ENCODE data around the gene TRAPPC12.

Gene TRAPPC12

DNA sequence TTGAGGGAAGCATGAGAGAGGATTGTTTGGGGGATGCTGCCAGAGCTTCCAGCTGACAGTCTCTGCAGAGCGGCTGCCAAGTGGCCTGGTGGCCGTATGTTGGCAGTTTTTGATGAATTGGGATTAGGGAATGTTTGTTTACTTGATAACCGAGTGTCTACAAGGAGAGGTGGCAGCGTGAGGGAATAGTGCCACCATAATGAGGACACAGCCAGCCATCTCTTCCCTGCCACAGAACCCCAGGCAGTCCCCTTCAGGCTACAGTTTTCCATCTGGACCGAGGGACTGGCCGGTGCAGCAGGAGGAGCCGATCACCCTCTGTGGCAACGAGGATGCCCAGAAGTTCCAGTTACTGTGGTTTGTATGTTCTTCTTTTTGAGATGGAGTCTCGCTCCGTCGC, 55.2 kb downstream of the TRAPPC12 start:
- no peak for DNase-seq (ENCODE audit: extremely low read depth, insufficient read length)
- TF ChIP-seq, protein P1, sequence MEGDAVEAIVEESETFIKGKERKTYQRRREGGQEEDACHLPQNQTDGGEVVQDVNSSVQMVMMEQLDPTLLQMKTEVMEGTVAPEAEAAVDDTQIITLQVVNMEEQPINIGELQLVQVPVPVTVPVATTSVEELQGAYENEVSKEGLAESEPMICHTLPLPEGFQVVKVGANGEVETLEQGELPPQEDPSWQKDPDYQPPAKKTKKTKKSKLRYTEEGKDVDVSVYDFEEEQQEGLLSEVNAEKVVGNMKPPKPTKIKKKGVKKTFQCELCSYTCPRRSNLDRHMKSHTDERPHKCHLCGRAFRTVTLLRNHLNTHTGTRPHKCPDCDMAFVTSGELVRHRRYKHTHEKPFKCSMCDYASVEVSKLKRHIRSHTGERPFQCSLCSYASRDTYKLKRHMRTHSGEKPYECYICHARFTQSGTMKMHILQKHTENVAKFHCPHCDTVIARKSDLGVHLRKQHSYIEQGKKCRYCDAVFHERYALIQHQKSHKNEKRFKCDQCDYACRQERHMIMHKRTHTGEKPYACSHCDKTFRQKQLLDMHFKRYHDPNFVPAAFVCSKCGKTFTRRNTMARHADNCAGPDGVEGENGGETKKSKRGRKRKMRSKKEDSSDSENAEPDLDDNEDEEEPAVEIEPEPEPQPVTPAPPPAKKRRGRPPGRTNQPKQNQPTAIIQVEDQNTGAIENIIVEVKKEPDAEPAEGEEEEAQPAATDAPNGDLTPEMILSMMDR (IDR thresholded peaks at IDR 0.05; ENCODE audit: insufficient read depth, low read length, poor library complexity, severe bottlenecking): no peak
- Histone ChIP-seq H3K4me3 (replicated peaks; ENCODE audit: low read depth, low read length) (no peak overlapping the region), H3K36me3 (ENCODE audit: control insufficient read depth, insufficient read depth, low read length) (peaks cover 7% of the 10 kb centered on the region), H3K27me3 (replicated peaks; ENCODE audit: control insufficient read depth, insufficient read depth, low read length) (no peaks in the 10 kb centered on the region)

DNA sequence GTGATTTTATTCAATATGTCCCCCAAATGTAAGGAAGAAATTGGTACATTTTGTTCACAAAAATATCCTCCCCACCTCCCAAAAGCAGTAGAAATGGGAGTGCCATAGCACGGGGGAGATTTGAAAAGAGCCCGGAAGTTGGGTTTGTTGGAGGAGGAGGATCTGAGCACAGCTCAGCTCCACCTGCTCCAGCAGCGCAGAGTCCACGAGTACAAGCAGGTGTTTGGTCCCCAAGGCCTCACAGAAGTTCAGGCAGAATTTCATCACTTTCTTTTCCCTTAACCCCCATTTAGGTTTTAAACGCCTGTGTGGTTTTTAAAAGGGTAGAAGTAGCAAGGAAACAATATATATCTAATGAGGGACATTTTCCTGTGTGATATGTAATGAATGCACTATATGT, 56.0 kb downstream of the TRAPPC12 start:
- H3K36me3 ChIP-seq (ENCODE audit: control insufficient read depth, insufficient read depth, low read length): peaks cover 7% of the 10 kb centered on the region
- TF ChIP-seq, protein P1 (IDR thresholded peaks at IDR 0.05; ENCODE audit: insufficient read depth, low read length, poor library complexity, severe bottlenecking): no peak
- no peak overlapping the region for H3K4me3 ChIP-seq (replicated peaks; ENCODE audit: low read depth, low read length)
- no peaks in the 10 kb centered on the region for H3K27me3 ChIP-seq (replicated peaks; ENCODE audit: control insufficient read depth, insufficient read depth, low read length)
- no peak for DNase-seq (ENCODE audit: extremely low read depth, insufficient read length)

DNA sequence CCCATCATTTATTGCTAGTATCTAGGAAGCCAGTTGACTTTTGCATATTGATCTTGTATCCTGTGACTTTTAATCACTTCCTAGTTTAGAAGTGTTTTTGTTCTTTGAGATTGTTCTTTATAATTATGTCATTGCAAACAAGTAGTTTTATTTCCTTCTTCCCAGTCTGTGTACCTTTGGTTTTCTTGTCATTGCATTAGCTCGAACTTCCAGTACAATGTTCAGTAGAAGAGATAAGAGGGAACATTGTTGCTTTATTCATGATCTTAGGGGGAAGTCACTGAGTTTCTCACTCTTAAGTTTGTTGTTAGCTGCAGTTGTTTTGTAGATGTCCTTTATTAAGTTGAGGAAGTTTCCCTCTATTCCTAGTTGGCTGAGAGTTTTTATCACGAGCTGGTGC, 61.0 kb downstream of the TRAPPC12 start:
- H3K27me3 ChIP-seq (replicated peaks; ENCODE audit: control insufficient read depth, insufficient read depth, low read length): no peaks in the 10 kb centered on the region
- no peak for DNase-seq (ENCODE audit: extremely low read depth, insufficient read length)
- H3K4me3 ChIP-seq (replicated peaks; ENCODE audit: low read depth, low read length): no peak overlapping the region
- peaks cover 11% of the 10 kb centered on the region for H3K36me3 ChIP-seq (ENCODE audit: control insufficient read depth, insufficient read depth, low read length)
- TF ChIP-seq, protein P1 (IDR thresholded peaks at IDR 0.05; ENCODE audit: insufficient read depth, low read length, poor library complexity, severe bottlenecking): no peak

DNA sequence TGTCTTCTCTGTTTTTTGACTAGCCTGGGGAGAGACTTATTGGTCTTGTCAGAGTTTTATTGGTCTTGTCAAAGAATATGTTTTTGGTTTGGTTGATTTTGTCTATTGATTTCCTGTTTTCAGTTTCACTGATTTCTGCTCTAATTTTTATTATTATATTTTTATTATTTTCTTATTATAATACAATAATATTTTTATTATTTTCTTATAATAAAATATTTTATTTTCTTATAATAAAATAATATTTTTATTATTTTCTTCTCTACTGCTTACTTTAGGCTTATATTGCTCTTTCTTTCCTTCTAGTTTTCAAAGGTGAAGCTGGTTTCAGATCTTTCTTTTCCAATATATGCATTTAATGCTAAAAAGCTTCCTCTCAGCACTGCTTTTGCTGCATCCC, 62.0 kb downstream of the TRAPPC12 start:
- Histone ChIP-seq H3K4me3 (replicated peaks; ENCODE audit: low read depth, low read length) (no peak overlapping the region), H3K27me3 (replicated peaks; ENCODE audit: control insufficient read depth, insufficient read depth, low read length) (no peaks in the 10 kb centered on the region), H3K36me3 (ENCODE audit: control insufficient read depth, insufficient read depth, low read length) (peaks cover 18% of the 10 kb centered on the region)
- no peak for DNase-seq (ENCODE audit: extremely low read depth, insufficient read length)
- TF ChIP-seq, protein P1 (IDR thresholded peaks at IDR 0.05; ENCODE audit: insufficient read depth, low read length, poor library complexity, severe bottlenecking): no peak

DNA sequence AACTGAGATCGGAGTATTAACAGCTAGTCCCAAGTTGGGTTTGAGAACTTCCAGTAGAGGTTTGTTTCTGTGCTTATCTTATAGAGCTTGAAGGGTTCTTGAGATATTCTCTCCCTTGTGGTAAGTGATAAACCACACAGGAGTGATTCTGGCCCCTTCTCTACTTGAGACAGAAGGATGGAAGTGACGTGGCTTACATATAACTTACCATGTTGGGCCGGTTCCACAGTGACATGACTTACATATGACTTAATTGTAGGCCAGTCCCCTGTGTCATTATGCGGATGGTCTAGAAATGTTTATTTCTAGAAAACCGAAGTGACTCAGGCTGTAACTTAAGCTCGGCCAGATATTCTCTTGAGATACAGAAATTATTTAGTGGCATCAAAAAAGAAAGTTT, 62.7 kb downstream of the TRAPPC12 start:
- no peak for DNase-seq (ENCODE audit: extremely low read depth, insufficient read length)
- TF ChIP-seq, protein P1 (IDR thresholded peaks at IDR 0.05; ENCODE audit: insufficient read depth, low read length, poor library complexity, severe bottlenecking): no peak
- Histone ChIP-seq H3K4me3 (replicated peaks; ENCODE audit: low read depth, low read length) (no peak overlapping the region), H3K36me3 (ENCODE audit: control insufficient read depth, insufficient read depth, low read length) (peaks cover 20% of the 10 kb centered on the region), H3K27me3 (replicated peaks; ENCODE audit: control insufficient read depth, insufficient read depth, low read length) (no peaks in the 10 kb centered on the region)

DNA sequence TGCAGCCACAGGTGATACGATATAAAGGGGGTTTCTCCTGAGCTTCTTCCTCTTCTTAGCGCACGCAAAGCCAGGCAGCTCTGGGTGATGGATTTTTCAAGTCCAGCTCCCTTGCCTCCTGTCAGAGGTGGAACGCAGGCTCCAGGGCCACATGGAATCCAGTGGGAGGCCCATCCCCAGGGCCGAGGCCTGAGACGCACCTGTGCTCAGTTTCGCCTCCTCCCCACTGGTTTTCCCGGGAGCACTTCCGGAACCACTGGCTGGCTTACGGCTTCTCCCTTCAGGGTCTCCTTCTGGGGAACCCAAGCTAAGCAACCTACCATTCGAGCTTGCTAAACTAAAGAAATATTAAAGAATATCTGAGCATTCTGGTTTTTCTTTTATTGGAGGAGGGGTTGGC, 63.6 kb downstream of the TRAPPC12 start:
- Histone ChIP-seq H3K27me3 (replicated peaks; ENCODE audit: control insufficient read depth, insufficient read depth, low read length) (no peaks in the 10 kb centered on the region), H3K4me3 (replicated peaks; ENCODE audit: low read depth, low read length) (no peak overlapping the region), H3K36me3 (ENCODE audit: control insufficient read depth, insufficient read depth, low read length) (peaks cover 25% of the 10 kb centered on the region)
- no peak for DNase-seq (ENCODE audit: extremely low read depth, insufficient read length)
- TF ChIP-seq, protein P1 (IDR thresholded peaks at IDR 0.05; ENCODE audit: insufficient read depth, low read length, poor library complexity, severe bottlenecking): no peak

Measured in GM06990 (cell line).